ENCODE measurements around the gene ZBTB17.

Gene ZBTB17

DNA sequence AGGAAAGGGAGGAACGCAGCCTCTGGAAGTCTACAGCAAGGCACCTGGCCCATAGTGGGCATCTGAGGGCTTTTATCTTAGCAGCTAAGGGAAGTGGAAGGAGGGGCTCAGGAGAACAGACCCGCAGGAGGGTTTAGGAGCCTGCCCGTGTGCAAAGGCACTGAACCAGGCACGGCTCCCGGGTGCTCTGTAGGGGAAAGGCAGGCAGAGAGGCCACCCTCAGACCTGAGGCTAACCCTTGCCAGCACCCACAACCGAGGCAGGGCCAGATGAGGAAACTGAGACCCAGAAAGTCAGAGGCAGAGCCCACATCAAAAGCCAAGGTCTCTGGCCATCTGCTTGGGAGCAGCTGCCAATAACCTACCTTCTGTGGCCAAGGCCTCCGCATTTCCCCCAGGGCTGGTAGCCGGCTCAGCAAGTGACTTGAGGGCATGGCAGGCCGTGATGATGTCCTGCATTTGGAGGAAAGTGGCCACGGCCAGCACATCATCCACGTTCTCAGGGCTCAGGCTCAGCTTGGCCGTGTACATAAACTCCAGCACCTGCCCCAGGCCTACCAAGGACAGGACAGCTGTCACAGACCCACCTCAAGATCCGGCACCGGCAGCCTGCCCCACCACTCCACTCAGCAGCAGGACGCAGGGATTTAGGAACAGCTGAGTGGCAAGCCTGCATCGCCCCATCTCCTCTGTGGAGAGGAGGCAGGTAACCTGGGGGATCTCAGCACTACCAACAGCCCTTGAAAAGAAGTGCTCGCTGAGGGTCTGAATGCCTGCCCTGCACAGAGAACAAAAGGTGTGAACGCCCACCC, 29.1 kb downstream of the ZBTB17 start:
- DNase-seq = no peak

DNA sequence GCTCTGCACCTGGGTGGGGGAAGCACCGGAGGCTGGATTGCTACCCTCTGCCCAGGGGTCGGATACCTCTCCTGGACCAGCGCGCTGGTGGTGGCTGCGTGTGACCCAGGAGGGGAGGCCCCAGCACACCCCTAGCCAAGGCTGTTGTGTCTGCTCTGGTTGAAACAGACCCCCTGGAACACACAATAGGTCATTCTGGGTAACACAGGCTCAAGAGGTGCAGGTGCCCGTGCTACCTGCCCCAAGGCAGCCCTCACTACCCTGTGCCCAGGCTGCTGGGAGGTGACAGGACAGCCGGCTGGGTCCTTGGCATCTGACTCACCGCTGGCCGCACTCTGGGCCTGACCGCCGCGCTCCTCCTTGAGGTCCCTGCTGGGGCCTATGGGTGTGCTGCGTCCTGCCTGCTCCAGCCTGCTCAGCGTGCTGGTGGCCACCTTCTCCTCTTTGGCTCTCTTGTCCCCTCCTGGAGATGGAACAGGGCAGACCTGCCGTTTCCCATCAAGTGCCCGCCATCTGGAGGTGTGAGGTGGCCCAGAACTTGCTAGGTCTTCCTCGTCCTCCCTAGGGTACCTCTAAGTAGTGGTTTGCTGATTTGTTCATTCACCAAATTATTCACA, 30.0 kb downstream of the ZBTB17 start:
- no peak for DNase-seq

DNA sequence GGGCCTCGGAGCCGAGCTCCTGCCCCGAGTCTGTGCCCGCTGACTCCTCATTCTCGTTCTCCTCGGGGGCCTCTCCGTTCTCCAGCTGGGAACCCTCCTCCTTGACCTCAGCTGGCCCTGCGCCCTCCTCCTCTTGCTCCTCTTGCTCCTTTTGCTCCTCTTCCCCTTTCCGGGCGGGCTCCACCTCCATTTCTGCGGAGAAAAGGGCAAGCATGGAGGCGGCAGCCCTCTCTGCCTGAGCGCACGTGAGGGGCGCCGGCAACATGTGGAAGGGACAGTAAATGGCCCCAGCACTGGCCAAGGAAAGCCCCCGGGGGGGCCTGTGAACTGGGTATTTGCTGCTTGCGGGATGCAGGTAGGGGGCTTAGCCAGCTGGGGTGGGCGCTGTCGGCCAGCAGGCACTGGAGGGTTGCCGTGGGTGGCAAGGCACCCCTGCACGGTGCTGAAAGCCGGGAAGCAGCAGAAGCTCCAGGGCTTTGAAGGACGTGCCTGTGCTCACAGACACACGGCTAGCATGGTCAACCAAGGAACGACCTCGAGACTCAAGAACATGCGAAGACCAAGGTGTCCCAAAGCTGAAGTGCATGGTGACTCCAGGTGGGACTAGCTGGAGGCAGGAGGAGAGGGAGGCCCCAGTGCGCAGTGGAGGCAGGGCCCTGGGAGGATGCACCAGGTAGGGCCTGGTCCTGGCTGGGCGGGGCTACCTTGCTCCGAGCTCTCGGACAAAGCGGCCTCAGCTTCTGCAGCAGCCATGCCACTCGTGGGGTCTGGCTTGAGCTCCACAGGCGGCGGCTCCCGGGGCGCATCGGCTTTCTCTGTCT, 30.7 kb downstream of the ZBTB17 start:
- no peak for DNase-seq

DNA sequence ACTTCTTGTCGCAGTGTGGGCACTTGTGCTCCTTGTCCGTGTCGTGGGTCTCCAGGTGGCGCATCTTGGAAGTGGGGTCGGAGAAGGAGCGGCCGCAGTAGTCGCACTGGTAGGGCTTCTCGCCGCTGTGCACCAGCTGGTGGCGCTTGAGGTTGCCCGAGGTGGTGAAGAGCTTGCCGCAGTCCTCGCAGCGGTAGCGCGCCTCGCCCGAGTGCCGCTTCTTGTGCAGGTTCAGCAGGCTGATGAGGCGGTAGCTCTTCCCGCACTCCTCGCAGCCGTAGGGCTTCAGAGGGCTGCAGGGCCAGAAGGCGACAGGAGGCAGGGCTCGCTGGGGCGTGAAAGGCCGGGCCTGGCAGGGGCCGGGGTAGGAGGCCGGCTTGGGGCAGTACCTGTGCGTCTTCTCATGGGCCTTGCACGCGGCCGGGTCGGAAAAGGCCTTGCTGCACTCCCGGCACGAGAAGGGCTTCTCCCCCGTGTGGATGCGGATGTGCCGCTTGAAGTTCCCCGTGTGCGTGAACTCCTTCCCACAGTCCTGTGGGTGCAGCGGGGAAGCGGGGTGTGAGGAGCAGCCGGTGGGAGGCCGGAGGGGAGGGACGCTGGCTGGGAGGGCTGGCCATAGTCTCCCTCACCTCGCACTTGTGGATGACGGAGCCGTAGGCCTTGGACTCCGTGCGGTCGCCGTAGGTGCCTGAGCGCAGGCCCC, 31.4 kb downstream of the ZBTB17 start:
- DNase-seq = no peak

DNA sequence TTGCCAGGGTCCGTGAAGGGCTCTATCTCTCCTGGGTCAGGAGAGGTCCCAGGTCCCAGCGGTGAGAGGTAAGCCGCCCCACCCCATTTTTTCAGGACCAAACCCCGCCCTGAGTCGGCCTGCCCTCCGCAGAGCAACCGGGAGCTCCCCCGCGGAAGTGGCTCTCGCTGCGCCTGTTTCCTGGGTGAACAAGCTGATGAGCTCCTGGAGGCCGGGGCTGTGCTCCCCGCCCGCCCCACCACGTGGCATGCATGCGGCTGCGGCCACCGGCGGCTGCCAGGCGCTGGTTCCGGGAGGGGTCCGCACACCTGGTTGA, 32.0 kb downstream of the ZBTB17 start:
- DNase-seq = no peak

DNA sequence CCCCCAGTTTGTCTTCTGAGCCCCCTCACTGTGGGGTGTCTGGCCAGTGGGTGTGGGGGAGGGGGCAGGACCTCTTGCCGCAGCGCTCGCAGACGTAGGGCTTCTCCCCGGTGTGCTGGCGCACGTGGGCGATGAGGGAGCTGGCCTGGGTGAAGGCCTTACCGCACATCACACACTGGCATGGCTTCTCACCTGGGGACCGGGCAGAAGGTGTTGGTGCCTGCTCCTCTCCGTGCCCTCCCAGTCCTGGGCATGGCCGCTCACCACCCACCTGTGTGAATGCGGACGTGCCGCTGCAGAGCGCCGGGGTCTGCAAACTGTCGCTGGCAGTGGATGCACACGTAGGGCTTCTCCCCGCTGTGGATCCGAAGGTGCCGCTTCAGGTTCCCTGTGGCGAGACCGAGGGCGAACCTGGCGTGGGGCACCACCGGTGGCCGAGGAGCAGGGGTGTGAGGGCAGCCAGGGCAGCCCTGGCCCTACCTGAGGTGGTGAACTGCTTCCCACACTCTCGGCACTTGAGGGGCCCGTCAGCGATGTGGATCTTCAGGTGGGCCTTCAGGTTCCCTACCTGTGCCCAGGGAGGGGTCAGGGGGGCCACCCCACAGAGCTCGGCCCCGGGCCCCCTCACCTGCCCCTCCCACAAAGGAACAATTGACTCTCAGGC, 32.4 kb downstream of the ZBTB17 start:
- no peak for DNase-seq

DNA sequence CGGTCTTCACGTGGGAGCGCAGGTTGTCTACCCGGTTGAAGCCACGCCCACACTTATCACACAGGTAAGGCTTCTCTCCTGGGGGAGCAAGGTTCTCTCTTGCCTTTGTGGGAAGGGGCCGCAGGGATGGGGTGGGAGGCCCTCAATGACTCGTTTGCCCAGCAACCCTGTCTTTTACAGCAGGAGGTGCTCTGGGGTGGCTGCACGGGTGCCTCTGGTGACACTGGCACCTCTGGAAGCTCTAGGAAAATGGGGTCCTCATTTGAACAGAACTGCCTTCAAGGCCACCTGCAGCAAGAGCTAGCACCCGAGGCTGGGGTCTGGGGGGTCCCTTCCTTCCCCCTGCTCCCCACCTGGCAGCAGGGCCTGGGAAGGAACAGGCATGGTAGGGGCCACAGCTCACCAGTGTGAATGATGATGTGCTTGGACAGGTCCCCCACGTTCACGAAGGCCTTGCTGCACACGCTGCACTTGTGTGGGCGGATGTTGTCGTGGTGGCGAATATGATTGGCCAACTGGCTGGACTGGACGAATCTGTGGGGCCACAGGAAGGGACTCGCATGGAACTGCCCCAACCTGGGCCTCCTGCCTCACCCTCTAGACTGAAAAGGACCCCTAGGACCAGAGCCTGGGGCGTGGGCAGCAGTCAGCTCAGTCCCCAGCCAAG, 33.1 kb downstream of the ZBTB17 start:
- DNase-seq = peak in 1 of 4 experiments; percentile 19

DNA sequence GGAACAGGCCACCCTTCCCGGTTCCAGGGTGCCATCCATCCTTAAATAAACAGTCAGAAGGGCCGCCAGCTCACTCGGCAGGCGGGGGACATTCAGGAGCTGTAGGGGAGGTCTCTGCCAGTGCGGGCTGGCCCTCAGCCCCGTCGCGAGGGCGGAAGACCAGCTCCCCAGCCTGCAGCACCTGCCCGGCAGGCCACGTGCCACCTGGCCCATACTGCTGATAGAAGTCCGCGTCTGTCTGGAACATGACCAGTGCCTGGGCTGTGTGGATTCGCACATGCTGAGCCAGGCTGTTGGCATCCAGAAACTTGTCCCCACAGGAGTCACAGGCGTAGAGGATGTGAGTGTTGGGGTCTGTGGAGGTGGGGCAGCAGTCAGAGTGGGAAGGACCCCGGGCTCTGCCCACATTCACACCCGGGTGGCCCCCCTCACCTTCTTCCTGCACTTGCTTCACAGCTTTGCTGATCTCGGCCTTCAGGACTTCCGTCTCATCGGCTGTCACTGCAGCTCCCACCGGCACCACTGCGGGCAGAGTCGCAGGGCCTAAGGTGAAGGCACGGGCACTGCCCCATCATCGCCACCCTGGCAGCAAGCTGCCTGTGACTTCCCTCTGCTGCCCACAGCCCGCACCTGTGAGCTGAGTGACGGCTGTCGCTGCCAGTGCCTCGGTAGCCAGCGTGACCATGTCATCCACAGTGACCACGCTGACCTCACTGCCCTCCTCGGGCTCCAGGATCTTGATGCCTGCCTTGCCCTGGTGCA, 33.8 kb downstream of the ZBTB17 start:
- no peak for DNase-seq

DNA sequence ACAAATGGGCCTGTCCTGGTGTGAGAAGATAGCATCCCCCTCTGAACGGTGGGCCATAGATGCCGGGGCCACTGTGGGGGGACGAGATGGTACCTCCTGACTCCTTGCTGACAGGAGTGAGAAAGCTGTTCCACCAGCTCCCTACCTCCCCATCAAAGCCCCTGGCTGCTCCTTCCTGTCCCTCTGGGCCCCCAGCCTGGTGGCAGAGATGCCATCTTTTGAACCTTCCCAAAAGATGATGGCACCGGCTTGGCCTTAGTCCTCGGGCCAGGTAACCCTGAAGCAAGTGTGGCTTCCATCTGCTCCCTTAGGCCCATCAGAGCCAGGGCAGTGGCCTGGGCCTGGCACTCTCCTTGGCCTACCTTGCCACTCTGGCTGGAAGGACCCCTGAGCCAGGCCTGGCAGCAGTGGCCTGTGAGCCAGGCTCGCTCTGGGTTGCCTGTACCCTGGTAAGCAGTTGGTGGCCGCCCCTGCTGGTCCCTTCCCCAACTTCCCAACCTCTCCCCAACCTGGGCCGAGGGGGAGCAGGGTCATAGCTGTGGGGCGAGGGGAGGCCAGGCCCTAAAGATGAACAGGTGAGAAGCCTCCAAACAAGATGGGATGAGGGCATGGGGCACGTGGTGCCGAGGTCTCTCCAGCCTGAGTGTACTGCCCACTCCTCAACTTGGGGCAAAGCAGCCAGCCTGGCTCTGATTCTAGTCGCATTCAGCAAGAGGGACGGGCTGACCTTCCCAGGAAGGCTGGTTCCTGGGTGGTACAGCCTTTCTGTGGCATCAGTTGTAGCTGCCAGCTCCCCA, 34.7 kb downstream of the ZBTB17 start:
- DNase-seq = no peak

DNA sequence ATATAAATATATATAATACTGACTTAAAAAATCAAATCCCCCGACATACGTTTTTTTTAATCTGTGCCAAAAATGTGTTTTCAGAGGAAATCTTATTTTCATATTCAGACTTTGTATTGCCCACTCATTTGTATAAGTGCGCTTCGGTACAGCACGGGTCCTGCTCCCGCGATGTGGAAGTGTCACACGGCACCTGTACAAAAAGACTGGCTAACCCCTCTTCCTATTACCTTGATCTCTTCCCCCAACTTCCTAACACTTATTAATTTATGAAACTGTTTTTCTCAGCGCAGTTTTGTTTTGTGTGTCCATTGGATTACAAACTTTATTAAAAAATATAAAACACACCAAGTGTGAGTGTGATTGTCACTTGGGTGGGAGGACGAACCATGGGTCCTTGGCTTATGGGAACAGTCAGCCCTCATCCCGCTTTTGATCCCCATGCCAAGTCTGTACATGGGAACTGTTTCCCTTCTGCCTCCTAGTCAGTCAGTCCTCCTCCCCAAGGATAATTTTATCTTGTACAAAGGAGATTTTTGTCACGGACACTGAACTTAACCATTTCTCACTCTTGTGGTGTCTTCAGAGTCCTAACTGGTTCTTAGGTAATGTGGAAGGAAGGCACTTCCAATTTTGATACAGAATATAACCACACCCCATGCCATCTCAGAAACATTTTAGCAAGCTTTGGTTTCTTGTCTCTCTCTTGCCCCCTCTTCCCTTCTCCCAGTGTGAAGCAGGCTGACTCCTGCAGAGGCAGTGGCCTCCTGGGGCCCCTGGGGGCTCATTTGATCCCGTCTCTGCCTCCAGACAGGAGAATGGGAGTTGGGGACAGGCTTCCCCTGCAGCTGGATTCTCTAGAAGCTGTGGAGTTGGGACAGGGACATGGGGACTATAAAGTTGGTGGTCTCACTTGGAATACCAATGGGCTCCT, 35.5 kb downstream of the ZBTB17 start:
- DNase-seq = no peak

DNA sequence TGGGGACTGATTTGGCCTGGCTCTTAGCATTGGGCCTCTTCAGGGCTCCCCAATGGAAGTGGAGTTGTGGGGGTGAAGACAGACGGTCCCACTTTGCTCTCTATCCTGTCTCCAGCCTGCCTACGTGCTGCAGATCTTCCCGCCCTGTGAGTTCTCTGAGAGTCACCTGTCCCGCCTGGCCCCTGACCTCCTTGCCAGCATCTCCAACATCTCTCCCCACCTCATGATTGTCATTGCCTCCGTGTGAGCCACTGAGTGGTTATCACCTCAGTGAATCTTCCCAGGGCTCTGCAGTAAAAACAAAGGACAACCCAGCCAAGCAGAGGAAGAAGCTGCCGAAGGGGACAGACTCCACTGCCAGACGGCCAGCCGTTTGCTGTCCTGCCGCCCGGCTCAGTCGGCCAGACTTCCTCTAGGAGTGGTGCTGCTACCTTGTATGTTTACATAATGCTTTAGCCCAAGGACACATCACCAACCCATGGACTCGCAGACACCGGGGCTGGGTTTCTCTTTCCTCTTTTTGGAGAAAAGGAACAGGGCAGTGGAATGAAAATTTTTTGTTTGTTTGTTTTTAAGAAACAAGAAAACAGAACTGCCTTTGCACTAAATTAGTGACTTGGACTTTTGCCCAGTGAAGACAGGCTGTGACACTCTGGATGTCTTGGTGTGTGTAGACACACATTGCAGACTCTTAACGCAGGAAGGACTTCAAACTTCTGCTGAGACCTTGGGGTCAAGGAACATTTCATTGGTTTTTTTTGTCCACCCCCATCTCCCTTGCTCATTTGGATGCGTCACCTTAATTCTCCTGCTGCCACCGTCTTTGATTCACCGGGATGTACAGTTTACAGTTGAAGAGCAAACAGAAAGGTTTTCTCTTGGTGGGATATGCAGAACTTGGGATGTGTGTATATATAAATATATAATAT, 36.5 kb downstream of the ZBTB17 start:
- peak in 3 of 4 experiments; percentile 40 to 56 (median 42) for DNase-seq

DNA sequence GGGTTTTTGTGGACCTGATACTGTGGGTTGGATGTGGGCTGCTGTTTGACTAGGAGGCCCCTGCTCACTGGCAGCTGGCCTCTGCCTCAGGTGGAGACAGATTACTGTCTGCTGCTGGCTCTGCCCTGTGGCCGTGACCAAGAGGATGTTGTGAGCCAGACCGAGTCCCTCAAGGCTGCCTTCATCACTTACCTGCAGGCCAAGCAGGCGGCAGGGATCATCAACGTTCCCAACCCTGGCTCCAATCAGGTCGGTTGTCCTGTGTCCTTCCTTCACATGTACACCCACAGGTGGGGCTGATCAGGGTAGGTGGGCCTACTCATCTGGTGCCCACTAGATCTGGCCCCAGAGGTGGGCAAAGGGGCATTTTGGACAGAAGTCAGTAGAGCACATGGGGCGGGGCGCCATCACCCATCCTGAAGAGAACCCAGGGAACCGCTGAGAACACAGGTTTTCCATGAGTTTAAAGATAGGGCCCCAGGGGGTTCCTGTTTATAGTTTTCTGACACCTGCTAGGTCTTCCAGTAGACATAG, 37.2 kb downstream of the ZBTB17 start:
- DNase-seq = no peak

DNA sequence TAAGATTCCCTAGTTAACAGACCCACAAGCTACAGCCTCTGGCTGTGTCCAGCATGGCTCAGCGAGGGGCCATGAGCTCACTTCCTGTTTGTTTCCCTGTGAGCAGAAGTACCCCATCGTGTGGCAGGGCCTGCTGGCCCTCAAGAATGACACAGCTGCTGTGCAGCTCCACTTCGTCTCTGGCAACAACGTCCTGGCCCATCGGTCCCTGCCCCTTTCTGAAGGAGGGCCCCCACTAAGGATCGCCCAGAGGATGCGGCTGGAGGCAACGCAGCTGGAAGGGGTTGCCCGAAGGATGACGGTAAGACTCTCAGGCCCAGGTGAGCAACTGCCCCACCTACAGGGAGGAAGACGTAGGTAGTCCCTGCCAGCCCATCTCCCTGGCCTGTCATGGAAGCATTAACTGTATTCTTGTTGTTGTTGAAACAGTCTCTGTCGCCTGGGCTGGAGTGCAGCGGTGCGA, 38.2 kb downstream of the ZBTB17 start:
- DNase-seq = peak; percentile 60 to 80 (median 70)

DNA sequence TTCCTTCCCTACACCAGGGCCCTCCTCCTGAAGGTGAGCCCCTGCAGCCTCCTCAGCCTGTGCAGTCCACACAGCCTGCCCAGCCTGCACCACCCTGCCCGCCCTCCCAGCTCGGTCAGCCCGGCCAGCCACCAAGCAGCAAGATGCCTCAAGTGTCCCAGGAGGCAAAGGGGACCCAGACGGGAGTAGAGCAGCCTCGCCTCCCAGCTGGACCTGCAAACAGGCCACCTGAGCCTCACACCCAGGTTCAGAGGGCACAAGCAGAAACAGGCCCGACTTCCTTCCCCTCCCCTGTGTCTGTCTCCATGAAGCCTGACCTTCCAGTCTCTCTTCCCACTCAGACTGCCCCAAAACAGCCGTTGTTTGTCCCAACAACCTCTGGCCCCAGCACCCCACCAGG, 38.8 kb downstream of the ZBTB17 start:
- no peak for DNase-seq

DNA sequence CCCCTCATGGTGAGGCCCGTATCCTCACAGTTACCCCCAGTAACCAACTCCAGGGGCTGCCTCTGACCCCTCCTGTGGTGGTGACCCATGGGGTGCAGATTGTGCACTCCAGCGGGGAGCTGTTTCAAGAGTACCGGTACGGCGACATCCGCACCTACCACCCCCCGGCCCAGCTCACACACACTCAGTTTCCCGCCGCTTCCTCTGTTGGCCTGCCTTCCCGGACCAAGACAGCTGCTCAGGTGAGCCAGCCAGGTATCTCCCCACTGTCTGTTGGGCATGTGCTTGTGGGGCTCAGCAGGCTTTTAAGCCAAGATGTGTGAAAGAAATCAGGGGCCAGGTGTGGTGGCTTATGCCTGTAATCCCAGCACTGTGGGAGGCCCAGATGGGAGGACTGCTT, 39.9 kb downstream of the ZBTB17 start:
- DNase-seq = no peak

DNA sequence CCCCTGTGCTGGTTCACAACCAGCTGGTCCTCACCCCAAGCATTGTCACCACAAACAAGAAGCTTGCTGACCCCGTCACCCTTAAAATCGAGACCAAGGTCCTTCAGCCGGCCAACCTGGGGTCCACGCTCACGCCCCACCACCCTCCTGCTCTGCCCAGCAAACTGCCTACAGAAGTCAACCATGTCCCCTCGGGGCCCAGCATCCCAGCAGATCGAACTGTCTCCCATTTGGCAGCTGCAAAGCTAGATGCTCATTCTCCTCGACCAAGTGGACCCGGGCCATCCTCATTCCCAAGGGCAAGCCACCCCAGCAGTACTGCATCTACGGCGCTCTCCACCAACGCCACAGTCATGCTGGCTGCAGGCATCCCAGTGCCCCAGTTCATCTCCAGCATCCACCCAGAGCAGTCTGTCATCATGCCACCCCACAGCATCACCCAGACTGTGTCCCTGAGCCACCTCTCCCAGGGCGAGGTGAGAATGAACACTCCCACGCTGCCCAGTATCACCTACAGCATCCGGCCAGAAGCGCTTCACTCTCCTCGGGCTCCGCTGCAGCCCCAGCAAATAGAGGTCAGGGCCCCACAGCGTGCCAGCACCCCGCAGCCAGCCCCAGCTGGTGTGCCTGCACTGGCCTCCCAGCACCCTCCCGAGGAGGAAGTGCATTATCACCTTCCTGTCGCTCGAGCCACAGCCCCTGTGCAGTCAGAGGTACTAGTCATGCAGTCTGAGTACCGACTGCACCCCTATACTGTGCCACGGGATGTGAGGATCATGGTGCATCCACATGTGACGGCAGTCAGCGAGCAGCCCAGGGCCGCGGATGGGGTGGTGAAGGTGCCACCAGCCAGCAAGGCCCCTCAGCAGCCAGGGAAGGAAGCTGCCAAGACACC, 40.6 kb downstream of the ZBTB17 start:
- DNase-seq = no peak
